Endothelial cell of umbilical vein (primary cell): ENCODE measurements around the gene MBTPS1.

ENCODE experiments used
- EZH2 ChIP-seq: IDR thresholded peaks from 2 replicates; pipeline ENCODE4 v1.6.1; 2012; ENCODE audit warnings: borderline replicate concordance, low read depth, mild to moderate bottlenecking, moderate library complexity, low read length, inconsistent platforms; ENCODE audit not compliant: severe bottlenecking
- POLR2A ChIP-seq: IDR thresholded peaks from 2 replicates; pipeline ENCODE4 v1.6.1; 2012; ENCODE audit warnings: low read depth, mild to moderate bottlenecking, control low read depth, low read length
- POLR2AphosphoS5 ChIP-seq: IDR thresholded peaks from 2 replicates; pipeline ENCODE4 v1.6.1; 2012; ENCODE audit warnings: low read depth, mild to moderate bottlenecking, control low read depth, low read length, moderate library complexity; ENCODE audit not compliant: insufficient read depth
- TF ChIP-seq, protein P1 (sequence below), 2 donors: IDR thresholded peaks; 1 replicate in 1 of 2; 2 replicates in 1 of 2; pipeline ENCODE4 v1.5.1; 2011; ENCODE audit warnings: low read length in 2 of 2, mild to moderate bottlenecking in 2 of 2, moderate library complexity in 2 of 2, control low read depth in 1 of 2, inconsistent platforms in 1 of 2, low read depth in 1 of 2; ENCODE audit not compliant: insufficient read depth in 1 of 2; ENCODE audit errors: extremely low read depth in 1 of 2
- TF ChIP-seq, protein P2 (sequence below): IDR thresholded peaks from 2 replicates; pipeline ENCODE4 v1.6.1; 2011; ENCODE audit not compliant: insufficient read depth, insufficient read length

DNA sequence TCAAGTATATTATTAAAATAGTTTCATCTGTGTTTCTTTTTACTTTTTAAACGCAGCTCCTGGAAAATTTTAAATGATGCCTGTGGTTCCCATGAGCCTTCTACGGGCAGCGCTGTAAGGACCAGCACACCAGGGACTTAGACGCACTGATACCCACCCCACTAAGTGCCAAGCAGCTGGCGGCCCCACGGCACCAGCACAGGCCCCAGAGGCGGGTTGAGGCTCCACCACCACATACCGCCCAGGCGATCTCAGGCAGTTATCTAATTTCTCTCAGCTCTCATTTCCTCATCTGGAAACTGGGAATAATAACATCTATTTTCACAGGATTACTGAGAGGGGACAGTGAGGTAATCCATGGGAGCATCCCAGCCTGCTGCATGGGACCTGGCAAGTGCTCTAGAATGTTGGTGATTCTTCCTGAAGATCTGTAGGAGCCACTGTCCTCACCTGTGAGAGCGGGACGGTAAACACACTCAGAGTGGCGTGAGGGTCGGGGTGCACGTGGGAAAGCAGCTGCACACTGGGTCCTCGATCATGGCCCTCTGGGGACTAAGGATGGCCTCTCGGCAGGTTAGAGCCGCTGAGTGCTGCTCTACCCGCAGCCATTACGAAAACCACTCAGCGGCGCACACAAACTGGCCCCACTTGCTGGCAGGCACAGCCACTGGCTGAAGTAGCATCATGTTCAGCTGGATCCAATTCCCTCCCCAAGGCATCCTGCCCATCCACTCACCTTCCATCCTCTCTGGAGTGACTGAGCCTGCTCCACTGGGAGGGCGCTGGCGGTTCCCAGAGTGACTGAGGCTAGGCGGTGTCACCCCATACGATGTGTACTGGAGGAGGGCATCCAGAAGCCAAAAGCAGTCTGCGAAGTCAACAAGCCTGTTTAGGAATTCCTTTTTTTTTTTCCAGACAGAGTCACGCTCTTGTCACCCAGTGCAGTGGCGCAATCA lies 56.5 kb downstream of the MBTPS1 start:
- TF ChIP-seq POLR2AphosphoS5, result no peak
- TF ChIP-seq POLR2A, result no peak
- TF ChIP-seq EZH2, result no peak
- TF ChIP-seq, protein P1, sequence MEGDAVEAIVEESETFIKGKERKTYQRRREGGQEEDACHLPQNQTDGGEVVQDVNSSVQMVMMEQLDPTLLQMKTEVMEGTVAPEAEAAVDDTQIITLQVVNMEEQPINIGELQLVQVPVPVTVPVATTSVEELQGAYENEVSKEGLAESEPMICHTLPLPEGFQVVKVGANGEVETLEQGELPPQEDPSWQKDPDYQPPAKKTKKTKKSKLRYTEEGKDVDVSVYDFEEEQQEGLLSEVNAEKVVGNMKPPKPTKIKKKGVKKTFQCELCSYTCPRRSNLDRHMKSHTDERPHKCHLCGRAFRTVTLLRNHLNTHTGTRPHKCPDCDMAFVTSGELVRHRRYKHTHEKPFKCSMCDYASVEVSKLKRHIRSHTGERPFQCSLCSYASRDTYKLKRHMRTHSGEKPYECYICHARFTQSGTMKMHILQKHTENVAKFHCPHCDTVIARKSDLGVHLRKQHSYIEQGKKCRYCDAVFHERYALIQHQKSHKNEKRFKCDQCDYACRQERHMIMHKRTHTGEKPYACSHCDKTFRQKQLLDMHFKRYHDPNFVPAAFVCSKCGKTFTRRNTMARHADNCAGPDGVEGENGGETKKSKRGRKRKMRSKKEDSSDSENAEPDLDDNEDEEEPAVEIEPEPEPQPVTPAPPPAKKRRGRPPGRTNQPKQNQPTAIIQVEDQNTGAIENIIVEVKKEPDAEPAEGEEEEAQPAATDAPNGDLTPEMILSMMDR (IDR thresholded peaks at IDR 0.05; ENCODE audit: extremely low read depth in 1 of 2, insufficient read depth in 1 of 2, low read depth in 1 of 2, low read length in 2 of 2), result no peak
- TF ChIP-seq, protein P2, sequence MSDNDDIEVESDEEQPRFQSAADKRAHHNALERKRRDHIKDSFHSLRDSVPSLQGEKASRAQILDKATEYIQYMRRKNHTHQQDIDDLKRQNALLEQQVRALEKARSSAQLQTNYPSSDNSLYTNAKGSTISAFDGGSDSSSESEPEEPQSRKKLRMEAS, result no peak
